ENCODE data around the gene SYNDIG1.

SYNDIG1 gene

GRCh38 chr20:24585796-24586522, 116.5 kb downstream of the SYNDIG1 start:
- no peak overlapping the region for H3K4me3 ChIP-seq (ENCODE audit: low read length)
- TF ChIP-seq, protein P1, sequence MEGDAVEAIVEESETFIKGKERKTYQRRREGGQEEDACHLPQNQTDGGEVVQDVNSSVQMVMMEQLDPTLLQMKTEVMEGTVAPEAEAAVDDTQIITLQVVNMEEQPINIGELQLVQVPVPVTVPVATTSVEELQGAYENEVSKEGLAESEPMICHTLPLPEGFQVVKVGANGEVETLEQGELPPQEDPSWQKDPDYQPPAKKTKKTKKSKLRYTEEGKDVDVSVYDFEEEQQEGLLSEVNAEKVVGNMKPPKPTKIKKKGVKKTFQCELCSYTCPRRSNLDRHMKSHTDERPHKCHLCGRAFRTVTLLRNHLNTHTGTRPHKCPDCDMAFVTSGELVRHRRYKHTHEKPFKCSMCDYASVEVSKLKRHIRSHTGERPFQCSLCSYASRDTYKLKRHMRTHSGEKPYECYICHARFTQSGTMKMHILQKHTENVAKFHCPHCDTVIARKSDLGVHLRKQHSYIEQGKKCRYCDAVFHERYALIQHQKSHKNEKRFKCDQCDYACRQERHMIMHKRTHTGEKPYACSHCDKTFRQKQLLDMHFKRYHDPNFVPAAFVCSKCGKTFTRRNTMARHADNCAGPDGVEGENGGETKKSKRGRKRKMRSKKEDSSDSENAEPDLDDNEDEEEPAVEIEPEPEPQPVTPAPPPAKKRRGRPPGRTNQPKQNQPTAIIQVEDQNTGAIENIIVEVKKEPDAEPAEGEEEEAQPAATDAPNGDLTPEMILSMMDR (IDR thresholded peaks at IDR 0.05; ENCODE audit: insufficient read depth, low read depth, low read length, missing control alignments): no peak
- no peak for DNase-seq (ENCODE audit: low read depth)

DNA sequence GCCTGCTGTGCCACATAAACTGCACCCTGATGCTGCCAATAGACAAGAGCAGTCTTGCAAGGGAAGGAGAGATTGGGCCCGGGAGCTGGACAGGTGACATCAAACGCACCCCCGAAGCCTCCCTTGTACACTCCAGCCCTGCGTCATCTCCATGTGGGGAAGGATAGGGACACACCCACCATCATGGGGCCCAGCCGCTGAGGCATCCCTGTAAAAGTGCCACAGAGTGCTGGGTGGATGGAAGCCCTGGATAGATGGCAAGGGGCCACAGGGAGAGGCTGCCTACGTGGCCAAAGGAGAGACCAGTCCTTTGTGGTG, 117.1 kb downstream of the SYNDIG1 start:
- no peak for DNase-seq (ENCODE audit: low read depth)
- no peak overlapping the region for H3K4me3 ChIP-seq (ENCODE audit: low read length)
- TF ChIP-seq, protein P1 (IDR thresholded peaks at IDR 0.05; ENCODE audit: insufficient read depth, low read depth, low read length, missing control alignments): no peak

GRCh38 chr20:24587384-24588046, 118.1 kb downstream of the SYNDIG1 start:
- DNase-seq (ENCODE audit: low read depth): no peak
- H3K4me3 ChIP-seq (ENCODE audit: low read length): no peak overlapping the region
- TF ChIP-seq, protein P1 (IDR thresholded peaks at IDR 0.05; ENCODE audit: insufficient read depth, low read depth, low read length, missing control alignments): no peak

GRCh38 chr20:24588047-24588635, 118.7 kb downstream of the SYNDIG1 start:
- no peak overlapping the region for H3K4me3 ChIP-seq (ENCODE audit: low read length)
- no peak for DNase-seq (ENCODE audit: low read depth)
- TF ChIP-seq, protein P1 (IDR thresholded peaks at IDR 0.05; ENCODE audit: insufficient read depth, low read depth, low read length, missing control alignments): no peak

GRCh38 chr20:24588725-24589340, 119.4 kb downstream of the SYNDIG1 start:
- TF ChIP-seq, protein P1 (IDR thresholded peaks at IDR 0.05; ENCODE audit: insufficient read depth, low read depth, low read length, missing control alignments): no peak

GRCh38 chr20:24589381-24589780, 120.0 kb downstream of the SYNDIG1 start:
- TF ChIP-seq, protein P1 (IDR thresholded peaks at IDR 0.05; ENCODE audit: insufficient read depth, low read depth, low read length, missing control alignments): no peak
- no peak overlapping the region for H3K4me3 ChIP-seq (ENCODE audit: low read length)
- no peak for DNase-seq (ENCODE audit: low read depth)

More at GRCh38 chr20:24588725-24589340, 119.4 kb downstream of the SYNDIG1 start:
- DNase-seq (ENCODE audit: low read depth): no peak
- H3K4me3 ChIP-seq (ENCODE audit: low read length): no peak overlapping the region

Data from epithelial cell of esophagus (primary cell).